WTC11 (cell line): ENCODE data around the gene ITGA1. TPM values are rescaled to one million over a fixed set of nuclear protein-coding genes. Genes with fewer than 3 reads are reported as not detected.

Experiments
- ATAC-seq: fragments of 200-7000 bp; cut with Tn5 transposase; 2 replicates; pipeline ENCODE4 v1.10.0; 2021; ENCODE audit warnings: mild to moderate bottlenecking, moderate library complexity
- CTCF ChIA-PET: fragments of 300-600 bp; sonication (Branson Sonifier 250); formaldehyde crosslinking; loops from one replicate; lab custom pipeline; 2021; ENCODE audit warnings: antibody characterized with exemption; lab: Charles Lee
- POLR2A ChIA-PET: fragments of 350-600 bp; sonication (Branson Sonifier 250); formaldehyde crosslinking; loops from one replicate; lab custom pipeline; 2021; ENCODE audit warnings: antibody characterized with exemption; lab: Charles Lee
- DNase-seq: peaks from one replicate; pipeline ENCODE4 v3.0.0; 2021; ENCODE audit warnings: low spot score
- H3K27ac Mint-ChIP-seq: 2 replicates; pipeline ENCODE4 v1.8.0; 2021; ENCODE audit warnings: mixed read lengths
- H3K27me3 Mint-ChIP-seq: 2 replicates; pipeline ENCODE4 v1.8.0; 2021; ENCODE audit warnings: low read depth, mild to moderate bottlenecking, moderate library complexity, mixed read lengths
- H3K36me3 Mint-ChIP-seq: 2 replicates; pipeline ENCODE4 v1.8.0; 2021; ENCODE audit warnings: mixed read lengths
- H3K4me1 Mint-ChIP-seq: 2 replicates; pipeline ENCODE4 v1.8.0; 2022; ENCODE audit warnings: mixed read lengths
- H3K4me3 Mint-ChIP-seq: 2 replicates; pipeline ENCODE4 v1.8.0; 2021; ENCODE audit warnings: mild to moderate bottlenecking, moderate library complexity, mixed read lengths
- H3K9me3 Mint-ChIP-seq: 2 replicates; pipeline ENCODE4 v1.8.0; 2021; ENCODE audit warnings: mixed read lengths
- ATF2 ChIP-seq: sonication (generic); formaldehyde crosslinking; IDR thresholded peaks from 2 replicates; pipeline ENCODE4 v1.8.1; 2022; ENCODE audit warnings: low read depth, missing genetic modification reagents, borderline replicate concordance
- ATF6 ChIP-seq: sonication (generic); formaldehyde crosslinking; IDR thresholded peaks from 2 replicates; pipeline ENCODE4 v1.8.1; 2023; ENCODE audit warnings: mild to moderate bottlenecking, missing genetic modification reagents
- CBFB ChIP-seq: sonication (generic); formaldehyde crosslinking; IDR thresholded peaks from 2 replicates; pipeline ENCODE4 v1.8.1; 2022; ENCODE audit warnings: mild to moderate bottlenecking, low read depth, missing genetic modification reagents
- CREM ChIP-seq: sonication (generic); formaldehyde crosslinking; IDR thresholded peaks from 2 replicates; pipeline ENCODE4 v1.8.1; 2022; ENCODE audit warnings: mild to moderate bottlenecking, missing genetic modification reagents, moderate library complexity
- ESRRA ChIP-seq: sonication (generic); formaldehyde crosslinking; IDR thresholded peaks from 2 replicates; pipeline ENCODE4 v1.8.1; 2022; ENCODE audit warnings: mild to moderate bottlenecking, missing genetic modification reagents, borderline replicate concordance
- JAZF1 ChIP-seq: fragments of 250-450 bp; sonication (Bioruptor Pico); IDR thresholded peaks from 2 replicates; pipeline ENCODE4 v1.9.0; 2021; ENCODE audit warnings: moderate library complexity, mild to moderate bottlenecking, inconsistent platforms
- PRDM15 ChIP-seq: sonication (generic); formaldehyde crosslinking; IDR thresholded peaks from 2 replicates; pipeline ENCODE4 v1.8.0; 2022; ENCODE audit warnings: missing genetic modification reagents
- PREB ChIP-seq: sonication (generic); formaldehyde crosslinking; IDR thresholded peaks from 2 replicates; pipeline ENCODE4 v1.8.1; 2022; ENCODE audit warnings: mild to moderate bottlenecking, missing genetic modification reagents, moderate library complexity, borderline replicate concordance
- RELA ChIP-seq: sonication (generic); formaldehyde crosslinking; IDR thresholded peaks from 2 replicates; pipeline ENCODE4 v1.8.1; 2022; ENCODE audit warnings: missing genetic modification reagents, mild to moderate bottlenecking, borderline replicate concordance
- SOX15 ChIP-seq: fragments of 250-450 bp; sonication (Bioruptor Pico); IDR thresholded peaks from 2 replicates; pipeline ENCODE4 v1.9.0; 2021; ENCODE audit warnings: mild to moderate bottlenecking
- TP53 ChIP-seq: sonication (generic); formaldehyde crosslinking; IDR thresholded peaks from 2 replicates; pipeline ENCODE4 v1.8.1; 2023; ENCODE audit warnings: mild to moderate bottlenecking, missing genetic modification reagents
- USF2 ChIP-seq: sonication (generic); formaldehyde crosslinking; IDR thresholded peaks from 2 replicates; pipeline ENCODE4 v1.8.1; 2023; ENCODE audit warnings: mild to moderate bottlenecking, missing genetic modification reagents, moderate library complexity
- ZMAT4 ChIP-seq: fragments of 250-450 bp; sonication (Bioruptor Pico); IDR thresholded peaks from 2 replicates; pipeline ENCODE4 v1.9.0; 2021; ENCODE audit warnings: mild to moderate bottlenecking
- ZNF232 ChIP-seq: sonication (generic); formaldehyde crosslinking; IDR thresholded peaks from 2 replicates; pipeline ENCODE4 v1.8.0; 2022; ENCODE audit warnings: mild to moderate bottlenecking, missing genetic modification reagents
- ZNF532 ChIP-seq: fragments of 250-450 bp; sonication (Bioruptor Pico); IDR thresholded peaks from 2 replicates; pipeline ENCODE4 v1.9.0; 2021; ENCODE audit warnings: mild to moderate bottlenecking, borderline replicate concordance
- total RNA-seq: library from RNA; stranded (reverse); gene quantifications from 3 replicates; pipeline ENCODE4 v1.2.3, GENCODE V29; 2021

Gene ITGA1
- total RNA-seq, 1 experiment from 2014 or later = 6.5 TPM

- TF ChIP-seq ZNF532 (CRISPR knock-in tag) = no peak
- no peak for TF ChIP-seq ESRRA (CRISPR knock-in tag)
- TF ChIP-seq ATF2 = no peak
- TF ChIP-seq PREB (CRISPR knock-in tag) = no peak
- no peak for TF ChIP-seq ATF6 (CRISPR knock-in tag)
- TF ChIP-seq PRDM15 (CRISPR knock-in tag) = no peak
- no peak for TF ChIP-seq SOX15 (CRISPR knock-in tag)
These were observed 67.2 kb downstream of the ITGA1 start (continued) for GRCh38 chr5:52854949-52855348.

- H3K9me3 Mint-ChIP-seq = no peaks in the 10 kb centered on the region
- POLR2A ChIA-PET = no interaction called here
- no peak overlapping the region for H3K4me3 Mint-ChIP-seq
- H3K27ac Mint-ChIP-seq = no peak overlapping the region
- CTCF ChIA-PET = interaction anchor here (1.4 kb wide), 1 partner anchor 59 kb away, joined by 5 read pairs; no protein-coding TSS in a partner anchor
- no peaks in the 10 kb centered on the region for H3K36me3 Mint-ChIP-seq
- no peak for ATAC-seq
- H3K4me1 Mint-ChIP-seq = no peaks in the 10 kb centered on the region
- H3K27me3 Mint-ChIP-seq = no peaks in the 10 kb centered on the region
- TF ChIP-seq ZNF232 (no peak), RELA (CRISPR knock-in tag) (no peak), JAZF1 (no peak), CBFB (CRISPR knock-in tag) (no peak), ZMAT4 (no peak), USF2 (CRISPR knock-in tag) (no peak), TP53 (CRISPR knock-in tag) (no peak), CREM (CRISPR knock-in tag) (no peak)
- no peak for DNase-seq
These were observed 68.8 kb downstream of the ITGA1 start for GRCh38 chr5:52856564-52856963.
